GM19099 (cell line): Measurements from ENCODE around the gene LRRC72.

Experiments
- POLR2A ChIP-seq: IDR thresholded peaks from 3 replicates; pipeline ENCODE4 v1.6.1; 2011; ENCODE audit warnings: low read depth; ENCODE audit not compliant: insufficient read length; ENCODE audit errors: extremely low read depth

Gene LRRC72

GRCh38 chr7:16514271-16514670 is 12.4 kb upstream of the LRRC72 start:
- TF ChIP-seq POLR2A, result no peak

DNA sequence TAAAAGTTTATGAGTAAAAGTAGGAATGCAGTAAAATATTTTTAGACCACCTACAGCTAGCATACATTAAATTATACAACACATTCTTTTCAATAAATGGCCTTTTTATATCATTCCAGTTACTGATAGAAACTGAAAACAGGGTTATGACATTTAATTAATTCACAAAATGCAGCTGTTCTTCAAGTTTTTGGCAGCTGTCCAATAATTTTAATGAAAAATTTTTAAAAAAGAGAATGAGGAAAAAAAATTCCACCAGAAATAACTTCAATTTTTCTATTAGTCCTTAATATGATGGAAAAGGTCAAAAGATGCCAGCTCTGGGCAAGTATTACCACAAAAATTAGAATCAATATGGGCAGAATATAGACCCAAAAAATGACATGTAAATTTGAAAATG is 11.9 kb upstream of the LRRC72 start:
- no peak for TF ChIP-seq POLR2A

DNA sequence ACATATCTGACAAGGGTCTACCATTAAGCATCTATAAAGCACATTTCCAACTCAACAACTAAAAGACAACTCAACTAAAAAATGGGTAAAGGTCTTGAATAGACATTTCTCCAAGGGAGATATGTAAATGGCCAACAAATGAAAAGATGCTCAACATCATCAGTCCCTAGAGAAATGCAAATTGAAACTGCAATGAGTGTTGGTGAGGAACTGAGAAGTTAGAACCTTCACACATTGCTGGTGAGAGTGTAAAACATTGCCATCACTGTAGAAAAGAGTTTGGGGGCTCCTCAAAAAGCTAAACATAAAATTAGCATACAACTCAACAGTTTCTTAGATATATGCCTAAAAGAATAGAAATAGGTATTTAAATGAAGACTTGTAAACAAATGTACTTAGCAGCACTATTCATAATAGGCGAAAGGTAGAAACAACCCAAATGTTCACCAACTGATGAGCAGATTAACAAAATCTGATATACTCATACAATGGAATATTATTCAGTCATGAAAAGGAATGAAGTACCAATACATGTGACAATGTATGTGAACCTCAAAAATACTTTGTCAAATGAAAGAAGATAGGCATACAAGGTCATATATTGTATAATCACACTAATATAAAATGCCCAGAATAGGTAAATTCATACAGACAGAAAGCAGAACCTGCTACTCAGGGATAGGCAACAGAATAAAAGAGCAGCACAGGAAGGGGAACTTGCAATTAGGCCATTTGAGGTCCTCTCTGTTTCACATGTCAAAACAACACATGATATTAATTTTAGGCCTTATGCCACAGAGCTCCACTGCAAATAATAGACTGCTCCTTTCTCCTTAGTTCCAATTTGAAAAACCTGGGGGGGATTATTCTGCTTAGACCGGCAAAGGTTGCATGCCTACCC is 10.6 kb upstream of the LRRC72 start:
- no peak for TF ChIP-seq POLR2A

DNA sequence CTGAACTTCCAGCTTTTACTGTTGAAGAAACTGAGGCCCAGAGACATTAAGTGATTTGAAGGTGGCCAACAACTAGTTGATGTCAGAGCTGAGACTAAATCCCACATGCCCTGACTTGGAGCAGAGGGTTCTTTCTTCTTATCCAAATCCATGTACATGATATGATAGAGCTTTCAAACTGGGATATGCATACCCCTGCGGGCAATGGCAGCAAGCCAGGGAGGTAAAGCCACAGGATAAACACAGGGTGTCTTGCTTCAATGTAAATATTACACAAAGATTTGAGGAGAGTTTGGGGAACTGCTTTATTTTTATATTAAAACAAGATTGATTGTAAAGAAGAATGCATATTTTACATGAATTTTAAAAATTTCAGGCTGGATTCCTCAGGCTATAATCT is 2.3 kb upstream of the LRRC72 start:
- no peak for TF ChIP-seq POLR2A

DNA sequence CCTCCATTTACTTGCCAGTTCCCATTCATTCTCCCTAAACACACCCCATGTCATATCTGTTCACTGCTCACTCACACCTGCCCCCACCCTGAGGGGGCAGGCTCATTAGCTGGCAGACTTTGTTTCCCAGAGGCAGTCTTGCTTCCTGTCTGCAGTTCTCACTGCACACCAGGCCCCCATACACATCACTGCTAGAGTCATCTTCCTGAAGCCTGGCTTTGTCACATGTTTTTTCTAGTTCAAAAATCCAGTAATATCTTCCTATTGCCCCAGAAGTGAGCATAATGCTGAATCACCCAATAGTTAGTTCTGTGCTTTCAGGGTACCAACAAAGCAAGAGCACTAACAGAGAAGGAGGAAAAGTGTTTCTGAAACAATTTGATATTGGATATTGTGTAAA is 1.9 kb downstream of the LRRC72 start:
- TF ChIP-seq POLR2A, result no peak

DNA sequence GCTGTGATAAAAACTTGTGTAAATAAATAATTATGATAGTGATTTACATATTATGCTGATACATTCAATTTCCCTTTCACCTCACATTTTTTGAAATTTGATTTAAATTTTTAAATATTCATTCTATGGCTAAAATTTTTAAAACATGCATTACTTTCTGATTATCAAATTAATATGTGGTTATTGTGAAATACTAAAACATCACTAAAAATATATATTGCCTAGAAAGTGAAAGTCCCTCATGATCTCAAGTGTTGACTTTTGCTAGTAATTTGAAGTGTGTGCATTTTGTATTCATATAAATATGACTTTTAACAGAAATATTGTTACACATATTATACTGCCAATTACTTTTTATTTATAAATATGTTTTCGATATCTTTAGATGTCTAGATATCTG is 3.1 kb downstream of the LRRC72 start:
- TF ChIP-seq POLR2A, result no peak

DNA sequence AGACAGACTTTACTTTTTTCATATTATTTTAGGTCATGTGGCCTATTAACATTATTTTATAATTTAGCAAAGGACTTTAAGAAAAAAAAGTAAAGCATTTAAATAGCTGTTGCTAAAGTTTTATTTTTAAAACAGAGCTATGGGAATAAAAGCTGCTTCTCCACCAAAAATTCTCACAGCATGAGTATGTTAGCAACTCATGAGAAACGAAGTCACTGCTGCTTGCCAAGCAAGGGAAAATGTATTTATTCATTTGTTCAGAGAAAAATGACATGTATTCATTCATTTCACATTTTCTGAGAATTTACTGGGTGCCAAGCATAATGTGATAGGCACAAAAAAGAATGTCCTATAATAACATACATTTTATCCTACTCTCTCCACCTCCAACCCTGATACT is 5.1 kb downstream of the LRRC72 start:
- TF ChIP-seq POLR2A, result no peak

DNA sequence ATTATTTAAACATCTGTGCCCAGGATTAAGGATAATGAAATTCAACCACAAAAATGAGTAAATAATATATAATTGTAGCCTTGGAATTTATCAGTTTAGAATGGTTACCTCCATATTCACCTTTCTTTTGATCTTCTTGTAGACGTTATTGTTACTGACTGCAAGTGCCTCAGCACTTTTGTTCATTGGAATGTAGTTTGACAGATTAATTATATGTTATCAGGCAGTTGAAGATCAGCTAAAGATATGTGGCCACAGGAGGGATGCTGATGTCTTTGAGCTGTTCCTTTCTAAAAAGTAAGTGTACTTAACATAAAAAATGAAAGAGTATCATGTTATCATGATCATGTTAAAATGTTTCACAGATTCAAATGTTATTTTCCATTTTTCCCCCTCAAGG is 5.6 kb downstream of the LRRC72 start:
- TF ChIP-seq POLR2A, result no peak

GRCh38 chr7:16535500-16535899 is 8.9 kb downstream of the LRRC72 start:
- TF ChIP-seq POLR2A, result no peak

DNA sequence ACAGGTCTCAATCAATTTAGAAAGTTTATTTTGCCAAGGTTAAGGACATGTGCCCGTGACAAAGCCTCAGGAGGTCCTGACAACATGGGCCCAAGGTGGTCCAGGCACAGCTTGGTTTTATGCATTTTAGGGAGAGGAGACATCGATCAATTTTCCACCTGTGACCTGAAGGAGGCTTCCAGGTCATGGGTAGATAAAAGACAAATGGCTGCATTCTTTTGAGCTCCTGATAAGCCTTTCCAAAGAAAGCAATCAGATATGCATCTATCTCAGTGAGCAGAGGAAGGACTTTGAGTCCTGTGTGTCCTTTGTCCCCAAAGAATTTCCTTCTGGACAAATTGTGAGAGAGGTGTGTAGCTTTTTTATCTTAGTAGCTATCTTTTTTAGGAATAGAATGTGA is 15.8 kb downstream of the LRRC72 start:
- TF ChIP-seq POLR2A, result no peak

DNA sequence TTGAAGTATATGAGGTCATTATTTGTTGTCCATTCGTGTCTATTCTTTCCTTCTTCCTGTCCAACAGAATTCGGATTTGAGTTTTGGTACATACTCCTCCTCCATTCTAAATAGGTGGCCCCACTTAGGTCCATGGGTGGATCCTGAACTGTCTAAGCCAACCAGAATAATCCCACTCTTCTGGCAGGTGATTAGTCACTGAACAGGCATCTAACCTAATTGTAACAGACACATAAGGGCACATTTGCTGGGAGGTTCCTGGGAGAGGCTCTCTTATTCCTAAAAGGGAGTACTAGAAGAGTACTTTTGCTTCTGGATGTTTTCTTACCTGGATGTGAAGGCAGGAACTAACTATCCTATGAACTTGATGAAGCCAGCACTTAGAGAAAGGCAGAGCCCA is 16.8 kb downstream of the LRRC72 start:
- no peak for TF ChIP-seq POLR2A

GRCh38 chr7:16546921-16547505 is 20.4 kb downstream of the LRRC72 start:
- TF ChIP-seq POLR2A, result no peak

DNA sequence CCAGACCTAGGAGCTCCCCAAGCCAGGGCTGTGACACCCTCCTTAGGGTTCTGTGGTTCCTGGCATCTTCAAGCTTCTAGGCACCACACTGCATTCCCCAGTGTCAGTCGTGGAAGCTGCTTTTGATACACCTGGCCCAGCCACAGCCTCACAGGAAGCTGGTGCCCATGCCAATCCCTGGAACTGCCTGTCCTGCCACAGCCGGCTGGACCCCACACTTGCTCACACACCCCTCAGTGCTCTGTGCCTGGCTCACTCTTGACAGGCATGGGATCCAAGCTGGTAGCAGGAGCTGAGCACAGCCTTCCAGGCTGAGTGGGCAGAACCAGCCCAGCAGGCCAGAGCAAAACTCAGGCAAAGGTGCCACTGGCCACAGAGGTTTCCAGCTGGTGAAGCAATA is 21.8 kb downstream of the LRRC72 start:
- no peak for TF ChIP-seq POLR2A

DNA sequence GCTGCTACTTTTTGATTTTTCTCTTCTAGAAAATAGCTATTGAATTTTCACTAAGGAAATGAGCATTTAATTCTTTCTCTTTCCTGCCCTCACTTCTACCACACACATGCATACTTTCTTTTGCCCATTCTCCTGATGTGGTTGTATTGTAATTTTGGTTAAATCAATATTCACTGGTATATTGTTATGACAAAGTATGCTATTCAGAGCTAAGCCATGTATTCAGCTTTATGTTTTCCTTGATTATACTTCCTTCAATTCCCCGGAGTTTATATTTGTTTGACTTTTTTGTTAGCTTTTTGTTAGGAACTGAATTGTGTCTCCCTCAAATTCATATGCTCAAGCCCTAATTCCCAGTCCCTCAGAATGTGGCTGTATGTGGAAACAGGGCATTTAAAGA is 24.0 kb downstream of the LRRC72 start:
- no peak for TF ChIP-seq POLR2A

DNA sequence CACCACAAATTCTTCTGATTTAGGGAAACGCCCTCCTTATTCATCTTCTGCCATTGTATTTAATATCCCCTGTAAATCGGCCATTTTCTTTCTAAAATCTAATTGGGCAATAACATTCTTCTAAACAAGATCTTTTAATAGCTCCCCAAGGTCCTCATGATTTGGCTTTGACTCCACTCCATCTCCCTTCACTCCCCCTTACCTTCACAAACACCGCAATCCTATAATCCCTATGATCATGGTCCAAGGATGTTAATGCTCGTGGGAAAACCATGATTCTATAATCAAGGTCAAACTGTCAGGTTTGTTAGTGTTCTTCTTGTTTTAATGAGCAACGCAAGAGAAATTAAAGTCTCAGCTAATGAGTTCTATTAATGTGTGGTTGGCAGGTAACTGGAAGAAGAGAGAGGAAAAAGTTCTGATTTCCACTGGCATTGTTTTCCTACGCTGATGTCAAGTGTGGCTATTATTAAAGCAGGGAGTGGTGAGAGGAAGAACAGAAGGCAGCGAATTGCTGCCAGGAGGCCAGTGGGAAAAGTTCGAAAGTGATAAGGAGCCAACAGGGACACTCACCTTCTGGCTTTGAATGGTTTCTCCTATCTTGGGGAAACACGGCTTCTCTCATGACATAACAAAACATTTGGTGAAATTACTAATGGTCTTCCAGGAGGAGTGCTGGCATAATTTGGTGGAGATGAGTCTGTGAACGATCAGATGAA is 28.1 kb downstream of the LRRC72 start:
- TF ChIP-seq POLR2A, result no peak

DNA sequence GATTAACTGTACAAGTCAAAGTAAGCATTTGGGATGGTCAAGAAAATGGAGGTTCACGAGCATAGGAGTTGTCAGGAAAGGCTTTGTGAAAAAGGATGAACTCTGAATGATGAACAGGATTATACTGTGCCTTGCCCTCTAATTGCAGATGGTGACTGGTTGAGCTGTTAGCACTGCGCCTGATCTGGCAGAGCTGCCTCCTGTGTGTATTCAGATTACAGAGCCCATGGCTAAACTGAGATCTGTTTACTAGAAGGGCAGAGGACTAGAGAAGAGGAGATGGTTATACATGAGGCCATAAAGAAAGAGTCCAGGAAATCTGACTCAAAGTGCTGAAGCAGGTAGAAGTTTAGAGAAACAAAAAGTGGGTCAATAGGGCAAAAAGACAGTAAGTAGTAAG is 29.7 kb downstream of the LRRC72 start:
- no peak for TF ChIP-seq POLR2A
